GM19467 (cell line): ENCODE data around the gene OOSP4B.
"Not testable (repeated sequence)": the region's sequence is repeated elsewhere in the genome, so short reads cannot be mapped to it uniquely, and the experiment has no call there.

ENCODE experiments used
- ATAC-seq: cut with Tn5 transposase; IDR thresholded peaks from one replicate; pipeline ENCODE4 v1.9.1; 2021; ENCODE audit warnings: mild to moderate bottlenecking, moderate library complexity; ENCODE audit not compliant: unreplicated experiment

Gene OOSP4B

DNA sequence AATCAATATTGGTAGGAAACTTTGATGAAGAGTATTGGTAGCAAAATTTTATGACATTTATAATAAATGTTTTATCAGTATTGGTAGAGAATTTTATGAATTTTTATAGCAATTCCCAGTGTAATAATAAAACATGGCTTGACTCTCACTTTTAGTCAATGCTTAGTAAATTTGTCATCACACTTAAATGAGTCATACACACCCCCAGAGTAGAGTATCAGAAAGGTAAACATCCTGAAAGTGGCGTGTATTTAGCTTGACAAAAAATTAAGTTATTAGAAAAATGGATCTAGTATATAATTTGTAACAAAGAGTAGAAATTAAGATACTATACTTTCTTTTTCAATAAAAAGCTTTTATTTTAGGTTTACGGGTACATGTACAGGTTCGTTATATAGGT, 42.1 kb downstream of the OOSP4B start:
- ATAC-seq: no peak

DNA sequence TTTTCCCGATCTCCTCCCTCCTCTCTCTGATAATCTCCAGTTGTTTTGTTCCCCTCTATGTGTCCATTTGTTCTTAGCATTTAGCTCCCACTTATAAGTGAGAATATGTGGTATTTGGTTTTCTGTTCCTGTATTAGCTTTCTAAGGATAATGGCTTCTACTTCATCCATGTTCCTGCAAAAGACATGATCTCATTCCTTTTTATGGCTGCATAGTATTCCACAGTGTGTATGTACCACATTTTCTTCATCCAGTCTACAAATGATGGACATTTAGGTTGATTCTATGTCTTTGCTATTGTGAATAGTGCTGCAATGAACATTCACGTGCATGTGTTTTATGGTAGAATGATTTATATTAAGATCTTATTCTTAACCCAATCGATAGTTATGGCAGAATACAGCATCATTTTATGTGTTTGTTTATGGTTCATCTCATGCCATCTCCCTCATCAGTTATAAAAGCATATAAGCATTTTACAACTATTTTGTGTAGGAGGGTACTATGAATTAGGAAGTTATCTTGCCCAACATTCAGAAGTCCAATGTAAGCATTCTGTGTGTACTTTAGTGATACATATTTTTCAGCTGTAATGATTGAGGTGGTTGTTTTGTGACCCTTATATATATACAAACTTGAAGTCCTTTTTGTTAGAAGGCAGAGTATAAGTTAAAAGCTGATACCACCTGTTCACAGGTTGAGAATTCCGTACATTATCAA, 42.7 kb downstream of the OOSP4B start:
- no peak for ATAC-seq

- ATAC-seq: no peak
Observed at GRCh38 chr11:60064111-60064510, 47.1 kb downstream of the OOSP4B start.

DNA sequence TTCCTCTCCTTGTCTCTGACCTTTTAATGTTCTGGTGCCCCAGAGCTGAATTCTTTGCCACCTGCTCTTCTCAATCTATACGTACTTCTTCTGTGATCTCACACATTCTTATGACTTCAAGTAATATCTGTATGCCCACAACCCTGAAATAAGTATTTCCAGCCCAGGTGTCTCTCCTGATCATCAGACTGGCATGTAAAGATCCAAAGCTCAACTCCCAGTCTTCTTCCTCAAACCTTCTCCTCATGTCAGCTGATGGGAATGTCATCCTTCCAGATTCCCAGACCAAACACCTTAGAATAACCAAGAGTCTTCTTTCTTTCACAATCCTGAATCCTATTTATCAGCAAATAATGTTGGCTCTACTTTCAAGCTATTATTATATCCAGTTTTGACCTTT, 48.8 kb downstream of the OOSP4B start:
- no peak for ATAC-seq

DNA sequence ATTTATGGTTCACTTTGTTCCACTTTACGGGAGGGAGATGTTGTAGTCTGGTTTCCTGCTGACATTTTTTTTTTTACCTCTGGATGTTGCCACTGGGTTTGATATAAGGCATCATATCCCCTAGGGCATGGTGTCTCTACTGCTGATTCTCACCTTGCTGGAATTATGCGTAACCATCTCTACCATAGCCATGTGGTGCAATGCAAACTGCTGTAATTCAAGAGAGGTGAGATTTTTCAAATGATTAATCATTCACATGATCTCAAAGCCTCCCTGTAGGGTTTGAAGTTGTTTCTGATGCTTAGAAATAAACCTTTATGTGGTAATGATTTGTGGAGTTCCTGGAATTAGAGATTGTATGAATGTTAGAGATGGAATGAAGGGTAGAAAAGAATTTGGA, 52.5 kb downstream of the OOSP4B start:
- no peak for ATAC-seq

GRCh38 chr11:60071644-60072043, 54.7 kb downstream of the OOSP4B start:
- ATAC-seq: not testable (repeated sequence)

DNA sequence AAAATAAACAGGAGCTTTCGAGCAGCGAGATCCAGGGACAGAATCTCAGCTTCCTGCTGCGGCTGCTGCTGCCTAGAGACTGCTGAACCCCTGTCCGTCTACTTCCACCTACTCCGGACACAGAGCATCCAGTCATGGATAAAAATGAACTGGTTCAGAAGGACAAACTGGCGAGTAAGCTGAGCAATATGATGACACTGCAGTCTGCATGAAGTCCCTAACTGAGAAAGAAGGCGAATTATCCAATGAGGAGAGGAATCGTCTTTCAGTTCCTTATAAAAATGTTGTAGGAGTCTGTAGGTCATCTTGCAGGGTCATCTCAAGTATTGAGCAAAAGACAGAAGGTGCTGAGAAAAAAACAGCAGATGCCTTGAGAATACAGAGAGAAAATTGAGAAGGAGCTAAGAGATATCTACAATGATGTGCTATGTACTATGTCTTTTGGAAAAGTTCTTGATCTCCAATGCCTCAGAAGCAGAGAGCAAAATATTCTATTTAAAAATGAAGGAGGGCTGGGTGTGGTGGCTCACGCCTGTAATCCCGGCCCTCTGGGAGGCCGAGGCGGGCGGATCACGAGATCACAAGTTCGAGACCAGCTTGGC, 60.3 kb downstream of the OOSP4B start:
- ATAC-seq: no peak

GRCh38 chr11:60077981-60078380, 61.0 kb downstream of the OOSP4B start:
- no peak for ATAC-seq

GRCh38 chr11:60078745-60079144, 61.8 kb downstream of the OOSP4B start:
- ATAC-seq: no peak

GRCh38 chr11:60080535-60080934, 63.6 kb downstream of the OOSP4B start:
- no peak for ATAC-seq
